G401 (cell line): ENCODE measurements around the gene GSX1. TPM values are rescaled to one million over a fixed set of nuclear protein-coding genes. Genes with fewer than 3 reads are reported as not detected.
"Not testable (repeated sequence)": the region's sequence is repeated elsewhere in the genome, so short reads cannot be mapped to it uniquely, and the experiment has no call there.

Source experiments
- DNase-seq: peaks from one replicate; pipeline ENCODE4 v3.0.0-alpha.2; 2015; ENCODE audit warnings: low spot score
- in situ Hi-C: cut with HindIII; loops from 2 replicates; pipeline ENCODE4 v1.10.0; 2016; ENCODE audit warnings: low sequenced_read_pairs, mixed read lengths
- total RNA-seq: library from RNA; depleted of rRNA; stranded (reverse); fragments of >200 nt; shearing (Covaris generic); gene quantifications from 2 replicates; pipeline ENCODE4 v1.2.3, GENCODE V29; 2014

Gene GSX1
- total RNA-seq, 1 experiment from 2014 or later, result not detected

GRCh38 chr13:27791901-27792392 is 336 bp upstream of the GSX1 start:
- no peak for DNase-seq
- in situ Hi-C loops, result no loop called here

GRCh38 chr13:27793507-27794367 is 1.5 kb downstream of the GSX1 start:
- in situ Hi-C loops, result no loop called here
- no peak for DNase-seq

DNA sequence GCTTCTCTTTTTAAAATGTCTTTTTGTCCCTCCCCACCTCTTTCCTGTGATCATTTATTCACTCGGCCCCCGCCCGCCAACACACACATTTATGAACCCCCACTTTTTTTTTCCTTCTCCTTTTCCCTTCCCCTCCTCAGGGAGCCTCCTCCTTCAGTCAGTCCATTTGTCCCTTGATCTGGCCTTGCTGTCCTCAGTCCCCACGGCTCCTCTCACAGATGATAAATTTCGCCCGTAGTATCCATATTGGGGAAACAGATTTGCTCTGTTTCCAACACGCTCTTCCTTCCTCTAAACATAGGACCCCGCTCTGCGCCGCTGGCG is 2.0 kb downstream of the GSX1 start:
- in situ Hi-C loops, result no loop called here
- DNase-seq, result no peak

- in situ Hi-C loops, result no loop called here
- no peak for DNase-seq
Measured at GRCh38 chr13:27794921-27795717, 2.8 kb downstream of the GSX1 start.

GRCh38 chr13:27795718-27796019 is 3.4 kb downstream of the GSX1 start:
- no peak for DNase-seq

DNA sequence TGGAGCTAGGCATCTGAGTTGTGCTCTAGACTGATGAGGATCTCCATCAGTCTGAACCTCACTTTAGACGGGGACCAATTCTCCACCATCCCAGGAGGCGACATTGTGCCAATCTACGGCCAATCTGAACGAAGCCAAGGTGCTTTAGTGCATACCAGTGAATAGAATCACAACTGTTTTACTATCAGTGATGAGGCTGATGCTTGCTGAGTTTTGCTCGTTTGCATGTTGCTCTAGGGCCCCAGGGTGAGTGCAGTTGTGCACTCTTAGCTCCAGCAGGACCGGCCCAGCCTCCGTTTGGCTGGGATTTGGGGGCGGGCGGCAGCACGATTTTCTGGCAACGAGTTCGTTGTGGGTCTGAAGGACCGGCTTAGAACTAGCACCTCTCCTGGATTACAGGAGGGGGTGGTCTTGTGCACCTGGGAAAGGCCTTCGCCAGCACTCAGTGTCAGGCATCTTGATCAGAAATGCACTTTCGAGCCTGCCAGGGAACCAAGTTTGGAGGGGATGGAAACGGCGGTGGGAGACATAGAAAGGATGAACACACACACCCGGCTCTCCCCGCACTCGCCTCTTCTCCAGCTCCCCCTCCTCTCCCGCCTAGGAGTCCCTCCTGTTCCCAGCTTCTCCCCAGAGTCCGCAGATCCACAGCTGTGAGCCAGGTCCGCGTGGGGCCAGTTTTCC is 4.4 kb downstream of the GSX1 start:
- no peak for DNase-seq
- in situ Hi-C loops, result no loop called here

More at GRCh38 chr13:27795718-27796019, 3.4 kb downstream of the GSX1 start:
- in situ Hi-C loops, result no loop called here

GRCh38 chr13:27797228-27797624 is 4.9 kb downstream of the GSX1 start:
- DNase-seq, result no peak
- in situ Hi-C loops, result no loop called here

GRCh38 chr13:27806744-27807387 is 14.6 kb downstream of the GSX1 start:
- no peak for DNase-seq
- in situ Hi-C loops, result no loop called here

GRCh38 chr13:27808851-27809550 is 16.7 kb downstream of the GSX1 start:
- in situ Hi-C loops, result no loop called here
- DNase-seq, result no peak

- no peak for DNase-seq
- in situ Hi-C loops, result no loop called here
Measured at GRCh38 chr13:27810009-27810408, 17.7 kb downstream of the GSX1 start.

DNA sequence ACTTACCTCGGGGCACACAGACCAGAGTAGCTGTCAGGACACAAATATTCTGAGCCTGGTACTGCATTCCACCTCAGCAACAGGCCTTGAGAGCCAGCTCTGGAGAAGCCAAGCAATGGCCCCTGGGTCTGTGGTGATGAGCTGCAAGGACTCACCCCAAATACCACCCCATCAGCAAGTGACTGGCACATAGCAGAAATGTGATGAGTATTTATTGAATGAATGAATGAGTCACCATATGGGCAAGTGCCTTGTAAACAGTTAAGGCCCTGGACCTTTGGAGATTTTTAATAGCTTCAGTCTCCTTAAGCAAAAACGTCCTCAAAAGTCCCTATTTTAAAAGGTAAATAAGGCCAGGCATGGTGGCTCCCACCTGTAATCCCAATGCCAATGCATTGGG is 18.2 kb downstream of the GSX1 start:
- in situ Hi-C loops, result no loop called here
- DNase-seq, result no peak

- in situ Hi-C loops, result no loop called here
- DNase-seq, result no peak
Measured at GRCh38 chr13:27813826-27814225, 21.5 kb downstream of the GSX1 start.

- DNase-seq, in situ Hi-C loops: not testable (repeated sequence)
Measured at GRCh38 chr13:27817832-27818231, 25.5 kb downstream of the GSX1 start.

GRCh38 chr13:27820524-27821482 is 28.5 kb downstream of the GSX1 start:
- no peak for DNase-seq
- in situ Hi-C loops, result no loop called here

DNA sequence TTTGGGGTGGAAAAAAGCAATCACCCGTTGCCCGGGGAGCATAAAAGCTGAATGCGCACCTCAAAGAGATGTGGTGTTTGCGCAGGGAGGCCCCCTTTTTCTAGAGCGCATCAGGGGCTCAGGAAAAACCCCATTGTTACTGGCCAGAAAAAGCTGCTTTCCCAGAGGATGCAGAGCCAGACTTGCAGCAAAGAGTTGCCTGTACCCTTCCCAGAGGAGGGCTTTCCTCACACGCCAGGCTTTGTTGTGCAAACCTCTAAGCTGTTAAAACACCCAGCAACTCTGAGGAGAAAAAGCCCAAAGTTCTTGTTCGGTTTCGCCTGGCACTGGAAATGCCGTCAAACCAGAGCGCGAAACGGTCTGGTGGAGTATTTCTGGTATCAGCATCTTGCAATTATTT is 29.3 kb downstream of the GSX1 start:
- no peak for DNase-seq
- in situ Hi-C loops, result no loop called here

GRCh38 chr13:27822258-27822872 is 30.1 kb downstream of the GSX1 start:
- in situ Hi-C loops, result no loop called here
- DNase-seq, result no peak

- DNase-seq, result no peak
- in situ Hi-C loops, result no loop called here
Measured at GRCh38 chr13:27822873-27823311, 30.6 kb downstream of the GSX1 start.
